ENCODE measurements around the gene KDELR1.

KDELR1 gene

DNA sequence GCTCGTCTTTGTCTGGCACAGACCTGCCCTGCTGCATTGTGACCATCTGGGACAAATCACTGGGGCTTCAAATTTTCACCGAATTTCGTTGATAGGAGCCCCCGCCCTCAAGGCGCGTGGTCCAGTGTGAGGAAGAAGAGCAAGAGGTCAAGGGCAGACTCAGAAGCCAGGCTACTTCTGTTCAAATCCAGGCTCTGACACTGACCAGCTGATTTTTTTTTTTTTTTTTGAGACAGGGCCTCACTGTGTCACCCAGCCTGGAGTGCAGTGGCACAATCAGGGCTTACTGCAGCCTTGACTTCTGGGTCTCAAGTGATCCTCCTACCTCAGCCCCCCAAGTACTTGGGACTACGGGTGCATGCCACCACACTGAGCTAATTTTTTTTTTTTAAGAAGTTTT lies 20.0 kb downstream of the KDELR1 start:
- no peak for DNase-seq (ENCODE audit: low read depth in 3 of 3)

GRCh38 chr19:48370955-48371354 lies 20.4 kb downstream of the KDELR1 start:
- DNase-seq (ENCODE audit: low read depth in 3 of 3) = no peak

GRCh38 chr19:48368936-48369335 lies 22.4 kb downstream of the KDELR1 start:
- no peak for DNase-seq (ENCODE audit: low read depth in 3 of 3)

GRCh38 chr19:48367855-48368254 lies 23.5 kb downstream of the KDELR1 start:
- DNase-seq (ENCODE audit: low read depth in 3 of 3) = no peak

DNA sequence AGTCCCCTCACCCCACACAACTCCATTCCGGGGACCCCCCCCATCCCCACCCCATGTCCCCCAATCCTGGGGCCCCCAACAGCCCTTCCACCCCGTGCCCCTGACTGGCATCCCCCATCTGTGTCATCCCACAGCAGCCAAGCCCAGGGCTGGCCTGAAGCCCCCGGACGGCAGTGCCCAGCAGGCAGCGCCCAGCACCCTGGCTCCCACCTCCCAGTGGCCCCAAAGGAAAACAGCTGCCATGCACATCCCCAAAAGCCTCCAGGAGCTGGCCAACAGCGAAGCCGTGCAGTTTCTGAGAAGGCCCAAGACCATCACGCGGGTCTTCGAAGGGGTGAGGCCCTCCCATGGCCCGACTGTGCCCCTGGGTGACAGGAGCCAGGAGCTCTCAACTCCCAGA lies 25.7 kb downstream of the KDELR1 start:
- DNase-seq (ENCODE audit: low read depth in 3 of 3) = no peak

- no peak for DNase-seq (ENCODE audit: low read depth in 3 of 3)
Measured at GRCh38 chr19:48364598-48365348, 26.6 kb downstream of the KDELR1 start.

DNA sequence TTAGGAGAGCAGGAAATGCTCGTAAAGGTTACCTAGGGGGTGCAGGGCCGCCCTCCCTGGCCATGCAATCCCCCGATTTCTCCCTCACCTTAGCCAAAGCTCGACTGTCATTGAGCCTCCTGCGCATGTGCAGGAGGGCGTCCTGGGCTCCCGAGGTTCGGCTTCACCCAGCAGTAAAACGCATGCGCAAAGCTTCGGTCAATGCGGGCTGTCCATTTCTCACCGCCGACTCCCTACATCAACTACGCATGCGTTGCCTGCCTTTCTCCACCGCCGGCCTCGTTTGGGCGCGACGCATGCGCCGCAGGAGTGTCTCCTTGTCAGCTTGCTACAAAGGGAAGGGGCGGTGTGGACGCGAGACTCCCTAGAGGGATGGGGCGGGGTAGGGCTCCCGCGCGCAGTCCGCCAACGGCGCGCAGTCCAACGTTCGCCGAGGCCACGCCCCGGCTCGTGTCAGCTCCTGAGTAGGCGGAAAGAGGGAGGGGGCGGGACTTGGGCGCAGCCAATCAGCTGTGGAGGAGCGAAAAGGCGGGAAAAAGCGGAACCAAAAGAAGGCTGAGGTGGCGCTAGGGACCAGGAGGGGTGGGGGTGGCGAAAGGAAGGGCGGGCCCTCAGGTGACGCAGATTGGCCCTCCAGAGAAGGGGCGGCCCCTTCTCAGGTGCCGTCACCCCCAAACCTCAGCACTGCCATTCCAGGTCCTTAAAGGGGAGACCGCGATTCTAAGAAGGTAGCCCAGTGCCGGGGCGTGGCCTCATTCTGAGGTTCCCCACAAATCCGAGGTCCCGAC lies 27.3 kb downstream of the KDELR1 start, which contains the start of the genes SYNGR4 and TMEM143:
Gene SYNGR4, plus strand, starts transcription at position 558 of the 788 bp plus-strand sequence. CDS start 1,476 bp downstream, outside the sequence.
Gene TMEM143, minus strand, starts transcription at position 131 of the 788 bp plus-strand sequence. Its CDS starts 20 bp downstream, at position 111.
- DNase-seq (ENCODE audit: low read depth in 3 of 3) = peak; percentile 93 to 97 (median 95)

- peak in 1 of 3 experiments; percentile 2 for DNase-seq (ENCODE audit: low read depth in 3 of 3)
Measured at GRCh38 chr19:48363500-48363809, 27.9 kb downstream of the KDELR1 start.

DNA sequence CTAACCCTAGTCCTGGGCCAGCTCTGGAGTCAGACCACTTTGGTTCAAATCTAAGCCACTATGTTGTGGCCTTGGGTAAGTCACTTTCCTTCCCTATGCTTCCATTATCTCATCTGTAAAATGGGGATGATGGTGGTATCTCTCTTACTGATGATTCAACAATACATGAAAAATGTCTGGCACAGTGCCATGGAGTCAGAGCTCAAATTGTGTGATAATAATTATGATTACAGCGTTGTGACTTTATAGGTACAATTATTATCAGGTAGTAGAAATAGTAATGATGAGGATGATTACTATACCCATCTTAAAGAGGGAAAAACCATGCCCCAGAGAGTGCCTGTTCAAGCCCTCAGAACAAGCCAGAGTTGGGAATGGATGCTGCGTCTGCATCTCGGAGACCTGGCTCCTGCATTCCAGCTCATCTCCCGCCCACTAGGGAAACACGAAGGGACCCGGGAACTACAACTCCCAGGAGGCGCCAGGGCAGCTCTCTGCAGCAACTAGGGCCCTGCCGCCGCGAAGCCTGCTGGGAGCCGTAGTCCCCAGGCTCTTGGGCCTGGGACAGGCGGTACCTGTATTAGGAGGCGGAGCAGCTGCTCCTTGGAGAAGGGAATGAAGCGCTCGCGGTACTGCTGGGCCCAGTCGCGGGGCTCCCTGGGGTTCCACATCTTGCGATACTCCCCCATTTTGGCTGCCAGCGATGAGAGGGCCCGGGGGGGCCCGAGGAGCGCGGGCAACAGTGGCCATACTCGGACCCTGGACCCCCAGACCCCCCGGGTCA lies 28.4 kb downstream of the KDELR1 start:
- DNase-seq (ENCODE audit: low read depth in 3 of 3) = peak; percentile 74 to 91 (median 79)

DNA sequence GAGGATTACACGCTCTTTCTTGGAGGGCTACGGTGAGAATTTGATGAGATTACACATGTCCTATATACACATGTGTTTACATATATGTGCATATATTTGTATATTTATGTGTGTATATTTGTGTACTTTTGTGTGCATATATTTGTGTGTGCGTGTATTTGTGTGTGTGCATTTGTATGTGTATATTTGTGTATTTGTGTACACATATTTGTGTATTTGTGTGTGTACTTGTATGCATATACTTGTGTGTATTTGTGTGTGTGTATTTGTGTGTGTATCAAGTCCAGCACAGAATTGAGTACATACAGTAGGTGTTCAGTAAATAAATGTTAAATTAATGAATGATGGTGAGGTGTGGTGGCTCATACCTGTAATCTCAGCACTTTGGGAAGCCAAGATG lies 29.4 kb downstream of the KDELR1 start:
- DNase-seq (ENCODE audit: low read depth in 3 of 3) = no peak

DNA sequence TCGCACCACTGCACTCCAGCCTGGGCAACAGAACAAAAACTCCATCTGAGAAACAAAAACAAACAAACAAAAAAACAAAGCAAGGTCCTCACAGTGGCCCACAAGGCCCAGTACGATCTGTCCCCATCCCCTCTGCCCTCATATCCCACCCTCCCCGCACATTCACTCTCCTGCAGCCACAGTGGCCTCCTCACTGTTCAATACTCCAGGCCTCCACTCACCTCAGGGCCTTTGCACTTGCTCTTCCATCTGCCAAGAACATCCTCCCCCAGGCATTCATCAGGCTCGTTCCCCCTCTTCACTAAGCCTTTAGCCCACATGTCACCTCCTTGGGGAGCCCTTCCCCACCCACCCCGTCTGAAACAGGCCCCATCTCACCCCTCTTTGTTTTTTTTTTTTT lies 32.2 kb downstream of the KDELR1 start:
- DNase-seq (ENCODE audit: low read depth in 3 of 3) = no peak

DNA sequence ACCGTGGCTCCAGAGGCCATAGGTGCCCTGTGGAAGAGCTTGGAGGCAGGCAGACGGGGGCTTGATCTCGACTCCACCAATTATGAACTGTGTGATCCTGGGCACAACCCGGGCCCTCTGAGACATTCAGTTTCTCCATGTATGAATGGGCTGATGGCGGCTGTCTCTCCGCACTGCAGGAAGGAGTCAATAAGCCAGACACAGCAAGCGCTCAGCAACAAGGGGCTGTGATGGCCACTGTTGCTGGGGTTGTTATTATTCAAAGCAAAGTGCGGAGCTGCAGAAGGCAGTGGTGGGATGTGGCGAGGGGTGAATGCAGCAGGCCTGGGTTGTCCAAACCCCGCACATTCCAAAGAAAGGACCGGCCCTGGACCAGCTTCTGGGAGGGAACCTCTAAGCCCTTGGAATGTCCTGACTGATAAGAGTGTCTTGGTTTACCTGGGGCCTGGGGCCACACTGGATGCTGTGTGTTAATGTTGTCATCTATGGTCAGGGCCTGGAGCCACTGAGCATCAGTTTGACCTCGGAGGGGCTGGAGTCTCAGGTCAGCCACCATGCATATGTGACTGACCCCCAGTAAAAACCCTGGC lies 35.9 kb downstream of the KDELR1 start:
- DNase-seq (ENCODE audit: low read depth in 3 of 3) = no peak

DNA sequence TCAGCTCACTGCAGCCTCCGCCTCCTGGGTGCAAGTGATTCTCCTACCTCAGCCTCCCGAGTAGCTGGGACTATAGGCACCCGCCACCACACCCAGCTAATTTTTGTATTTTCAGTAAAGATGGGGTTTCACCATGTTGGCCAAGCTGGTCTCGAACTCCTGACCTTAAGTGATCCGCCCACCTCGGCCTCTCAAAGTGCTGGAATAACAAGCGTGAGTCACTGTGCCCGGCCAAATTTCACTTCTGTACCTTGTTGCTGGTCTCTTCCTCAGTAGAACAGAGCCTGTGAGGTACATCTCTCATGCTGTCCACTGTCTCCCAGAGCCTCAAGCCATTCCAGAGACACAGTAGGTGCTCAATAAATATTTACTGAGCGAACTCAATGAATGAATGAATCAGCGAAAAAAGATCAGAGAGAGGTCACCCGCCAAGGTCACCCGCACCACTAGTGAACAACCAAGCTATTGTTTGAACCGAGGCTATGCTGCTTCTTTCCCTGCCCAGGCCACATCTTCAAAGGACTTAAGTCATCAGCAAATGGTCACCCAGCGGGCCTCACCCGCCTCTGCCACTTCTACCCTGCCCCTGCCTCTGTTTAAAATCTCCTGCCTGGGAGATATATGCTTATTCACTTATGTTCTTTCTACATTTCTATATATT lies 36.9 kb downstream of the KDELR1 start:
- no peak for DNase-seq (ENCODE audit: low read depth in 3 of 3)

- no peak for DNase-seq (ENCODE audit: low read depth in 3 of 3)
Measured at GRCh38 chr19:48353677-48354076, 37.7 kb downstream of the KDELR1 start.

DNA sequence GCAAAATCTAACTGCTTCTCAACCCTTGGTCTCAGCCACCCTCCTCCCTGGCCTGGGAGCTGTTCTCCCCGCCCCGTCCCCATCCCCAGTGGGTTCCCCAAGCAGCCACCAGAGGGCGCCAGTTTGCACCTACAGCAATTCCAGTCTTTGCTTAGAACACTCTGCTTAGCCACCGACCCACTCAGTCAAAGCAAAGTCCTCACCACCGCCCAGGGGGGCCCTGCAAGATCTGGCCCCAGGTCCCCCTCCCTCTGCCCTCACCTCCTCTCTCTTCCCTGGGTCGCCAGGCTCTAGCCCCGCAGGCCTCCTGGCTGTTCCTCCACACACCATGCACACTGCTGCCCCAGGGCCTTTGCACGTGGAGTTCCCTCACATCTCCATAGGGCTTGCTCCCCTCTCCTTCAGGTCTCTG lies 40.0 kb downstream of the KDELR1 start:
- DNase-seq (ENCODE audit: low read depth in 3 of 3) = peak; percentile 66 to 83 (median 70)

- DNase-seq (ENCODE audit: low read depth in 3 of 3) = no peak
Measured at GRCh38 chr19:48350856-48351255, 40.5 kb downstream of the KDELR1 start.

DNA sequence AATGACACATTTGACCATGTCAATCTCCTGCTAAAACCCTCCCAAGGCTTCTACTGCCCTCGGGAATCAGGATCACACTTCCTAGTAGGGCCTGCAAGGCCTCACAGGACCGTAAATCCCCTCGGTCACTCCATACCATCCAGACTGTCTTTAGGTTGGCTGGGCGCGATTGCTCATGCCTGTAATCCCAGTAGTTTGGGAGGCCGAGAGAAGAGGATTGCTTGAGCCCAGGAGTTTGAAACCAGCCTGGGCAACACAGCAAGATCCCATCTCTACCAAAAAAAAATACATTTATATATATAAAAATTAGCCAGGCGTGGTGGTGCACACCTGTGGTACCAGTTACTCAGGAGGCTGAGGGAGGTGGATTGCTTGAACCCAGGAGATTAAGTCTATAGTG lies 42.6 kb downstream of the KDELR1 start:
- no peak for DNase-seq (ENCODE audit: low read depth in 3 of 3)

GRCh38 chr19:48348045-48348444 lies 43.3 kb downstream of the KDELR1 start:
- no peak for DNase-seq (ENCODE audit: low read depth in 3 of 3)

- no peak for DNase-seq (ENCODE audit: low read depth in 3 of 3)
Measured at GRCh38 chr19:48346191-48346590, 45.2 kb downstream of the KDELR1 start.

DNA sequence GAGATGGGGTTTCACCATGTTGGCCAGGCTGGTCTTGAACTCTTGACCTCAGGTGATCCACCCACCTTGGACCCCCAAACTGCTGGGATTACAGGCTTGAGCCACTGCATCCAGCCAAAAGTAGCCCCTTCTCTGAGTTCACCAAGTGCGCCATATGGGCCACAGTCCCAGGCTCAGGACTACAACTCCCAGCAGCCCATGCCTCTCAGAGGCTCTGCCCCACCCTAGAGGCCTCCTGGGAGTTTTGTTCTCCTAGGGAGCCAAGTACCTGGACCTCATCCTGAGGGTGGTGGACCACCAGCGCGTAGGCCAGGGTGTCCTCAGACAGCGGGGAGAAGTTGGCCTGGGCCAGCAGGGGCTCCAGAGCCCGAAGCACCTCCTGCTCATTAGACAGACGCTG lies 46.5 kb downstream of the KDELR1 start:
- no peak for DNase-seq (ENCODE audit: low read depth in 3 of 3)

- DNase-seq (ENCODE audit: low read depth in 3 of 3) = no peak
Measured at GRCh38 chr19:48342841-48343540, 48.4 kb downstream of the KDELR1 start.
